SK-N-SH (cell line): Measurements from ENCODE around the gene PFKL. TPM values are rescaled to one million over a fixed set of nuclear protein-coding genes. Genes with fewer than 3 reads are reported as not detected.
A peak's percentile ranks its signal among the peaks of the same experiment; 100 is the strongest.

Experiments
- CTCF ChIA-PET: fragments of 300-600, 350-600 bp; formaldehyde crosslinking; extraction: SDS; loops from one replicate; lab custom pipeline; 2021; lab: Yijun Ruan, JAX
- POLR2A ChIA-PET: fragments of 350-600 bp; sonication (Branson Sonifier 250); formaldehyde crosslinking; extraction: SDS; loops from one replicate; lab custom pipeline; 2020; ENCODE audit warnings: antibody characterized with exemption, inconsistent platforms; lab: Yijun Ruan, JAX
- DNase-seq: peaks from one replicate; pipeline ENCODE4 v3.0.0; 2012
- H2AFZ ChIP-seq: fragments of 200-600 bp; sonication (generic); 2 replicates; pipeline ENCODE4 v1.8.1; 2016; ENCODE audit warnings: antibody characterized with exemption, mild to moderate bottlenecking, low read depth
- H3F3A ChIP-seq: fragments of 200-600 bp; sonication (generic); replicated peaks from 2 replicates; pipeline ENCODE3; 2016; ENCODE audit warnings: antibody characterized with exemption, mild to moderate bottlenecking; ENCODE audit not compliant: insufficient read depth
- H3K27ac ChIP-seq, 2 experiments: fragments of 200-500 bp in 1 of 2; fragments of 200-600 bp in 1 of 2; sonication (Bioruptor generic) in 1 of 2; sonication (generic), shearing (Covaris generic) in 1 of 2; 2 replicates each; pipeline versions ENCODE4 v1.5.1 to v1.6.1; 2014 to 2016; ENCODE audit warnings: low read depth in 2 of 2, inconsistent platforms in 1 of 2, low read length in 1 of 2, mild to moderate bottlenecking in 1 of 2, mixed read lengths in 1 of 2
- H3K27me3 ChIP-seq: fragments of 200-600 bp; sonication (generic), shearing (Covaris generic); 2 replicates; pipeline ENCODE4 v1.6.1; 2016; ENCODE audit warnings: mixed run types; ENCODE audit not compliant: insufficient read depth
- H3K36me3 ChIP-seq, 2 experiments: fragments of 200-500 bp in 1 of 2; fragments of 200-600 bp in 1 of 2; sonication (Bioruptor generic) in 1 of 2; sonication (generic) in 1 of 2; replicated peaks in 1 of 2; 2 replicates each; pipeline versions ENCODE3 to v1.5.1; 2014 to 2016; ENCODE audit warnings: low read length in 1 of 2, mild to moderate bottlenecking in 1 of 2; ENCODE audit not compliant: insufficient read depth in 2 of 2, control insufficient read depth in 1 of 2
- H3K4me1 ChIP-seq, 2 experiments: fragments of 200-500 bp in 1 of 2; fragments of 200-600 bp in 1 of 2; sonication (Bioruptor generic) in 1 of 2; sonication (generic), shearing (Covaris generic) in 1 of 2; 2 replicates each; pipeline versions ENCODE4 v1.5.1 to v1.6.1; 2014 to 2016; ENCODE audit warnings: low read depth in 1 of 2, low read length in 1 of 2, mixed run types in 1 of 2; ENCODE audit not compliant: insufficient read depth in 2 of 2, control insufficient read depth in 1 of 2
- H3K4me2 ChIP-seq: fragments of 200-600 bp; sonication (generic), shearing (Covaris generic); 2 replicates; pipeline ENCODE4 v1.6.1; 2017; ENCODE audit warnings: mixed run types
- H3K4me3 ChIP-seq, 2 experiments: fragments of 200-500 bp in 1 of 2; fragments of 200-600 bp in 1 of 2; sonication (Bioruptor generic) in 1 of 2; sonication (generic), shearing (Covaris generic) in 1 of 2; 2 replicates each; pipeline versions ENCODE4 v1.5.1 to v1.8.1; 2014 to 2016; ENCODE audit warnings: low read depth in 2 of 2, inconsistent platforms in 1 of 2, low read length in 1 of 2, mild to moderate bottlenecking in 1 of 2, mixed read lengths in 1 of 2, moderate library complexity in 1 of 2
- H3K79me2 ChIP-seq: fragments of 200-600 bp; sonication (generic); 2 replicates; pipeline ENCODE4 v1.8.1; 2017; ENCODE audit warnings: mild to moderate bottlenecking; ENCODE audit not compliant: insufficient read depth
- H3K9ac ChIP-seq: fragments of 200-600 bp; sonication (generic); 2 replicates; pipeline ENCODE4 v1.6.1; 2017; ENCODE audit warnings: mixed run types
- H3K9me2 ChIP-seq: fragments of 200-600 bp; sonication (generic); 2 replicates; pipeline ENCODE4 v1.6.1; 2017; ENCODE audit warnings: mixed run types
- H3K9me3 ChIP-seq: fragments of 200-600 bp; sonication (generic); 2 replicates; pipeline ENCODE4 v1.6.1; 2017; ENCODE audit warnings: mixed run types, mild to moderate bottlenecking, moderate library complexity
- H4K20me1 ChIP-seq: fragments of 200-600 bp; sonication (generic); 2 replicates; pipeline ENCODE4 v1.6.1; 2017; ENCODE audit warnings: mild to moderate bottlenecking, mixed run types; ENCODE audit not compliant: insufficient read depth
- CTCF ChIP-seq: fragments of 200-600 bp; sonication (generic); IDR thresholded peaks from 2 replicates; pipeline ENCODE4 v1.6.1; 2017; ENCODE audit warnings: antibody characterized with exemption, mild to moderate bottlenecking, moderate library complexity
- ELF1 ChIP-seq: IDR thresholded peaks from 2 replicates; pipeline ENCODE4 v1.4.0; 2012
- EP300 ChIP-seq, 2 experiments: IDR thresholded peaks; 2 replicates each; pipeline versions ENCODE4 v1.4.0 to v1.6.1; 2012; ENCODE audit warnings: borderline replicate concordance in 1 of 2, low read depth in 1 of 2, low read length in 1 of 2
- MXI1 ChIP-seq: IDR thresholded peaks from 2 replicates; pipeline ENCODE4 v1.6.1; 2012; ENCODE audit warnings: mild to moderate bottlenecking, low read depth, low read length, improper control_type of control experiment
- REST ChIP-seq: IDR thresholded peaks from 2 replicates; pipeline ENCODE4 v1.6.1; 2012; ENCODE audit warnings: mild to moderate bottlenecking, low read depth, low read length, moderate library complexity
- TCF12 ChIP-seq: IDR thresholded peaks from 2 replicates; pipeline ENCODE4 v1.4.0; 2012
- USF1 ChIP-seq: IDR thresholded peaks from 2 replicates; pipeline ENCODE4 v1.4.0; 2012; ENCODE audit warnings: low read depth, borderline replicate concordance
- YY1 ChIP-seq: IDR thresholded peaks from 2 replicates; pipeline ENCODE4 v1.4.0; 2012; ENCODE audit warnings: low read depth, mild to moderate bottlenecking
- WGBS: methylation state at CpG from one replicate; pipeline ENCODE4 v1.1.6; 2017; ENCODE audit warnings: low lambda C conversion rate; 5-methylcytosine and 5-hydroxymethylcytosine counted together
- polyA plus RNA-seq, 3 experiments: library from polyadenylated mRNA; depleted of rRNA; stranded (reverse); fragments of >200 nt; gene quantifications; 2 replicates each; pipeline ENCODE4 v1.2.3, GENCODE V29; 2012

PFKL gene
- polyA plus RNA-seq, 1 of the 3 experiments (the other 2 are of a cell fraction) = 118 TPM

- ChIA-PET POLR2A (no interaction called here), CTCF (interaction anchor here (0.7 to 2.5 kb wide), 7 partner anchors 8 to 456 kb away, joined by 3 to 12 read pairs (median 8); no protein-coding TSS in a partner anchor)
- H3K79me2 ChIP-seq = no peaks in the 10 kb centered on the region
- TF ChIP-seq YY1 (no peak), ELF1 (no peak), TCF12 (no peak), REST (no peak), USF1 (no peak), EP300 (IDR thresholded peaks at IDR 0.05; ENCODE audit: borderline replicate concordance in 1 of 2, low read depth in 1 of 2, low read length in 1 of 2) (no peak), CTCF (no peak), MXI1 (no peak)
- H3F3A ChIP-seq = peaks cover 23% of the 10 kb centered on the region
- H3K27ac ChIP-seq = peak overlapping the region in 1 of 2 experiments; percentile 75; a peak in 3 of 4 replicates
- H3K4me2 ChIP-seq = peak overlapping the region; percentile 93; the same call in 1 of the 2 replicates
- H3K9me3 ChIP-seq = no peaks in the 10 kb centered on the region
- no peaks in the 10 kb centered on the region for H3K9me2 ChIP-seq
- no peak for DNase-seq
- H3K4me3 ChIP-seq = no peak overlapping the region
- H3K27me3 ChIP-seq = no peaks in the 10 kb centered on the region
- no peaks in the 10 kb centered on the region for H4K20me1 ChIP-seq
- H3K36me3 ChIP-seq = peaks cover 0 to 12% of the 10 kb centered on the region in 2 experiments
- 67% methylated on average over 3 of the region's 3 CpGs for WGBS
- no peak overlapping the region for H2AFZ ChIP-seq
- H3K4me1 ChIP-seq = peaks cover 6 to 10% of the 10 kb centered on the region in 2 experiments; a peak in 2 of 4 replicates
- no peak overlapping the region for H3K9ac ChIP-seq
These were observed 37.6 kb downstream of the PFKL start for GRCh38 chr21:44337449-44337848.
